Chondrocyte (in vitro differentiated cells): Measurements from ENCODE around the gene FBXL17. TPM values are rescaled to one million over a fixed set of nuclear protein-coding genes. Genes with fewer than 3 reads are reported as not detected.
"Not testable (repeated sequence)": the region's sequence is repeated elsewhere in the genome, so short reads cannot be mapped to it uniquely, and the experiment has no call there.

Source experiments
- DNase-seq: peaks from one replicate; pipeline ENCODE4 v3.0.0; 2021; ENCODE audit warnings: mixed read lengths, low spot score
- H3K27ac Mint-ChIP-seq: one replicate; pipeline ENCODE4 v1.8.0; 2021; ENCODE audit warnings: mild to moderate bottlenecking, moderate library complexity, mixed read lengths; ENCODE audit not compliant: unreplicated experiment
- H3K27me3 Mint-ChIP-seq: 2 replicates; pipeline ENCODE4 v1.8.0; 2021; ENCODE audit warnings: low read depth, mixed read lengths
- H3K36me3 Mint-ChIP-seq: 2 replicates; pipeline ENCODE4 v1.8.0; 2021; ENCODE audit warnings: low read depth, mixed read lengths
- H3K4me1 Mint-ChIP-seq: 2 replicates; pipeline ENCODE4 v1.8.0; 2021; ENCODE audit warnings: low read depth, mild to moderate bottlenecking, mixed read lengths
- H3K4me3 Mint-ChIP-seq: one replicate; pipeline ENCODE4 v1.8.0; 2021; ENCODE audit warnings: mild to moderate bottlenecking, moderate library complexity, mixed read lengths; ENCODE audit not compliant: unreplicated experiment
- H3K9me3 Mint-ChIP-seq: 2 replicates; pipeline ENCODE4 v1.8.0; 2021; ENCODE audit warnings: low read depth, mixed read lengths
- total RNA-seq: library from RNA; stranded (reverse); gene quantifications from 3 replicates; pipeline ENCODE4 v1.2.1, GENCODE V29; 2021
- TF ChIP-seq, protein P1 (sequence below): fragments of 200-600 bp; sonication (generic); IDR thresholded peaks from 2 replicates; pipeline ENCODE4 v1.5.0; 2021; ENCODE audit warnings: antibody characterized with exemption, mild to moderate bottlenecking, moderate library complexity

Gene FBXL17
- total RNA-seq, 1 donor from 2014 or later = 15.3 TPM

DNA sequence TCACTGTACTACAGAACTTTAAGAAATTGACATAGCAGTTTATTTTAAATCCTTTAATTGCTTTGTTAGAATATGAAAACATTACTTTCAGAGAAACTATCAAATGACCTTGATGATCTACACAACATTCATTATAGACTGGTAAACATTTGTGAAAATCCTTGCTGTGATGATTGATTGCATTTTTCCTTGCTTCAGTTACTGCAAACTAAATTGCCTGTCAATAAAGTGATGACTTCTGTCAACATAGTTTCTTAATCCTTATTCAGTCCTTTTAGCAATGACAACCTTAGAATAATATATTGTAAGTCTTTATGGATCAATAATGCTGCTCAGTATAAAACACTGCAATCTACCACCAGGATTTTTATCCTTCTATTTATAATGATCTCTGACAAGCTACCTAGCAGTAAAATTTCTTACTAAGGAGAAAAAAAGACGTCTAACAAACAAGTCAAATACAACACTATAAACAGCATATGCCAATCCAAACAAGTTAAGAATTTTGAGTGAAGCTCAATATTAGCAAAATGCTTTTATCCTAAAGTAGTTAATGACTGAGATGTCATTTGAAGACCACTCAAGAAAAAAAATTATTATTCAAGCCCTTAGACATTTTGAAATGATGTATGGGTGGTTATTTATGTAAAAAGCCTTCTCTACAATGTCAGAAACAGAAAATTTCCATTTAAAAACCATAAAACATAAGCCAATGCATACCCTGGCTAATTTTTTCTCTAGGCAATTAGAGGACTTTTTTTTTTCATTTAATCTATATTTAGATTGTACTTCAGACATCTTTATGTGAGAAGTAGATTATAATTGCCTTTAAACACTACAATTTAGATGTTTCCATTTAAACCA lies 105.5 kb downstream of the FBXL17 start:
- H3K4me3 Mint-ChIP-seq = no peak overlapping the region
- TF ChIP-seq, protein P1, sequence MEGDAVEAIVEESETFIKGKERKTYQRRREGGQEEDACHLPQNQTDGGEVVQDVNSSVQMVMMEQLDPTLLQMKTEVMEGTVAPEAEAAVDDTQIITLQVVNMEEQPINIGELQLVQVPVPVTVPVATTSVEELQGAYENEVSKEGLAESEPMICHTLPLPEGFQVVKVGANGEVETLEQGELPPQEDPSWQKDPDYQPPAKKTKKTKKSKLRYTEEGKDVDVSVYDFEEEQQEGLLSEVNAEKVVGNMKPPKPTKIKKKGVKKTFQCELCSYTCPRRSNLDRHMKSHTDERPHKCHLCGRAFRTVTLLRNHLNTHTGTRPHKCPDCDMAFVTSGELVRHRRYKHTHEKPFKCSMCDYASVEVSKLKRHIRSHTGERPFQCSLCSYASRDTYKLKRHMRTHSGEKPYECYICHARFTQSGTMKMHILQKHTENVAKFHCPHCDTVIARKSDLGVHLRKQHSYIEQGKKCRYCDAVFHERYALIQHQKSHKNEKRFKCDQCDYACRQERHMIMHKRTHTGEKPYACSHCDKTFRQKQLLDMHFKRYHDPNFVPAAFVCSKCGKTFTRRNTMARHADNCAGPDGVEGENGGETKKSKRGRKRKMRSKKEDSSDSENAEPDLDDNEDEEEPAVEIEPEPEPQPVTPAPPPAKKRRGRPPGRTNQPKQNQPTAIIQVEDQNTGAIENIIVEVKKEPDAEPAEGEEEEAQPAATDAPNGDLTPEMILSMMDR = no peak
- peaks cover 15% of the 10 kb centered on the region for H3K4me1 Mint-ChIP-seq
- H3K9me3 Mint-ChIP-seq = peaks cover 6% of the 10 kb centered on the region
- H3K27me3 Mint-ChIP-seq = no peaks in the 10 kb centered on the region
- DNase-seq = no peak
- H3K27ac Mint-ChIP-seq = no peak overlapping the region
- peaks cover under 1% of the 10 kb centered on the region for H3K36me3 Mint-ChIP-seq

DNA sequence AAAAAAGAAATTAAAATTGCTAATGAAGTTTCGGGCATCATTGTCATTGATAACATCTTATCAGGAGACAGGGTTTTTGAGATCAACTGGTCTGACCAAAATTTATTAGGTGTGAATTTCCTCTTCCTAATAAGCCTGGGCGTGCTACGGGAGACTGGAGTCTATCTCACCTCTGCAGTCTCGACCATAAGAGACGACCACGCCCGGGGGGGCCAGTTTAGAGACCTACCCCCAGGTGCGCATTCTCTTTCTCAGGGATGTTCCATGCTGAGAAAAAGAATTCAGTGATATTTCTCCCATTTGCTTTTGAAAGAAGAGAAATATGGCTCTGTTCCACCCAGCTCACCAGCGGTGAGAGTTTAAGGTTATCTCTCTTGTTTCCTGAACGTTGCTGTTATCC lies 107.8 kb downstream of the FBXL17 start:
- H3K4me1 Mint-ChIP-seq, H3K4me3 Mint-ChIP-seq, DNase-seq, H3K9me3 Mint-ChIP-seq, H3K36me3 Mint-ChIP-seq, H3K27ac Mint-ChIP-seq, H3K27me3 Mint-ChIP-seq: not testable (repeated sequence)

DNA sequence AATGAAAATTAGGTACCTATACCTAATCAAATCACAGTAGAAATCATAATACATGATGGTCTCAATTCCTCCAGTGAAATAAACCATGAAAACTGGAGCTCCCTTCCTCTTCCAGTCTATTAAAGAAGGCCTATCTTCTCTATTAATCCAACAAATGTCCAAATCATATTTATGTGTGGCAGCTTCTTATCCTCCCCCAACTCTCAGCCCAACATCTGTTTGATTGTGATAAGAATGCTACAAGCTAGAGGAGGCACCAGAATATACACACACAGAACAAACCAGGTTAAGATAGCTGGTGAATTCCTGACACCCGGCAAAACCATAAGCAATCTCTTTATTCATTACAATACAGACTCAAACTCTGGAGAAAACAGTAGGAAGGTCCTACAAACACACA lies 110.8 kb downstream of the FBXL17 start:
- no peak for DNase-seq
- H3K4me3 Mint-ChIP-seq = no peak overlapping the region
- TF ChIP-seq, protein P1 = no peak
- no peaks in the 10 kb centered on the region for H3K4me1 Mint-ChIP-seq
- no peak overlapping the region for H3K27ac Mint-ChIP-seq
- no peaks in the 10 kb centered on the region for H3K36me3 Mint-ChIP-seq
- no peaks in the 10 kb centered on the region for H3K27me3 Mint-ChIP-seq
- peaks cover 2% of the 10 kb centered on the region for H3K9me3 Mint-ChIP-seq

DNA sequence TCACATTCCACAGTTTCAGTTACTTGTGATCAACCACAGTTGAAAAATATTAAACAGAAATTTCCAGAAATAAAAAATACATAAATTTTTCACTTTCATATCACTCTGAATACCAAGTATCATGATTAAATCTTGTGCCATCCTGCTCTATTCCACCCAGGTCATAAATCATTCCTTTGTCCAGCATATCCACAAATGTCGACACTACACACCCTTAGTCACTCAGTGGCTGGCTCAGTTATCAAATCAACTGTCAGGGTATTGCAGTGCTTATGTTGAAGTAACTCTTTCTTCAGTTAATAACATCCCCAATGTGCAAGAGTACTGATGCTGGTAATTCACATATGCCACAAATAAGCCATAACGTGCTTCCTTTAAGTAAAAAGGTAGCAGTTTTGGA lies 115.7 kb downstream of the FBXL17 start:
- TF ChIP-seq, protein P1 = no peak
- H3K27me3 Mint-ChIP-seq = no peaks in the 10 kb centered on the region
- H3K27ac Mint-ChIP-seq = no peak overlapping the region
- no peaks in the 10 kb centered on the region for H3K4me1 Mint-ChIP-seq
- H3K9me3 Mint-ChIP-seq = no peaks in the 10 kb centered on the region
- DNase-seq = no peak
- no peaks in the 10 kb centered on the region for H3K36me3 Mint-ChIP-seq
- H3K4me3 Mint-ChIP-seq = no peak overlapping the region

DNA sequence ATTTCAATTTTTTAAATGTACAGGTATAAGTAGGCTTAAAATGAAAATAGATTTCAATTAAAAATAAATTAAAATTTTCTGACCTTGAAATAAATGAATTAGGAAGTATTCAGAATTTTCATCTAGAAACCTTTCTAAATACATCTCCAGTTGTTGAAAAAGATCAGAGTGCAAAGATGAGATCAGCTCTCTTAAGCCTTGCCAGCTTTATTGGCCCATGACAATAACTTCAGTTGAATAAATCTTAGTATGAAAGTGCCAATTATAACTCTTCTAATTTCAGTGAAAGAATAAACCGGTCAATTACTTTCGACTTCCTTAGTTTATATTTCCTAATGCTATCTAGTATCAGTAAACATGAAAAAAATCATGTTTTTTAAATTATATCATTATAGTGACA lies 117.4 kb downstream of the FBXL17 start:
- no peak for DNase-seq
- TF ChIP-seq, protein P1 = no peak
- peaks cover 11% of the 10 kb centered on the region for H3K4me1 Mint-ChIP-seq
- no peaks in the 10 kb centered on the region for H3K9me3 Mint-ChIP-seq
- no peak overlapping the region for H3K27ac Mint-ChIP-seq
- no peak overlapping the region for H3K4me3 Mint-ChIP-seq
- H3K27me3 Mint-ChIP-seq = no peaks in the 10 kb centered on the region
- no peaks in the 10 kb centered on the region for H3K36me3 Mint-ChIP-seq

DNA sequence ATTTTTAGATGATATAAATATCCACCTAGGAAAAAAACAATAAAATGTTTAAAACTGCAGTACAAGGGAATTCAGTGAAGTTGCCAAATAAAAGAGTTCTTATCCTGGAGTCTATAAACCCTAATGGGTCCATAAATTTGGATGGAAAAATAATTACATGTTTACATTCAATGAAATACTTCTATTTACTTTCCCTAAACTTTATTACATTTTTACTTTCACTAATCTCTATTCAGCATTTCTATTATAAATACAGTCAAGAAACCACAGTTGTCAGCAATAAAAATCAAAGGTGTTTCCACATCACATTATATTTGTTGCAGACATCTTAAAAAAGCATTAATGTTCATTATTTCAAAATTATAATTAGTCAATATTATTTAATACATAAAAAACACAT lies 118.6 kb downstream of the FBXL17 start:
- Mint-ChIP-seq H3K4me1 (peaks cover 20% of the 10 kb centered on the region), H3K27me3 (no peaks in the 10 kb centered on the region), H3K36me3 (no peaks in the 10 kb centered on the region), H3K9me3 (no peaks in the 10 kb centered on the region), H3K27ac (no peak overlapping the region), H3K4me3 (no peak overlapping the region)
- TF ChIP-seq, protein P1 = no peak
- no peak for DNase-seq
